Measurements from ENCODE around the gene ATP2A2.
A peak's percentile ranks its signal among the peaks of the same experiment; 100 is the strongest.
"Not testable (repeated sequence)": the region's sequence is repeated elsewhere in the genome, so short reads cannot be mapped to it uniquely, and the experiment has no call there.

Gene ATP2A2

DNA sequence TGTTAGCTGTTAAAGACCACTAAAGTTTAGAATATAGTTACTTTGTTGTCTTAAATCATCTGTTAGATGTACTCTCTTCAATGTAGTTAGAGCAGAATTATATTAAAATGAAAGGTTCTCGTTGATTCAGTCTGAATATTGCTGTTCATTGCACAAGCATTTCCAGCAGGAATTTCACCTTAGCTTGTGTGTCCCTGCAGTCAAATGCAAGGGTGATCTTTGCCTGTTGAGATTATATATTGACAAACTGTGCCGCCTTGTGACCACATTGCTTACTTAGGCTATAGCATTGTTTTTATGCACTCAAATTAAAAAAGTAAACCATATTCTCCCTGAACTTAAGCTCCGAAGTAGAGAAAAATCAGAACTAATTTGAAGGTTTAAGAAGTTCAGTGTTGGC, 39.5 kb downstream of the ATP2A2 start:
- Histone ChIP-seq H2AFZ (ENCODE audit: low read length, unreplicated experiment) (no peak overlapping the region), H3K4me3 (ENCODE audit: low read depth, low read length) (no peak overlapping the region), H3K79me2 (ENCODE audit: control insufficient read depth, insufficient read depth, low read length, unreplicated experiment) (peaks cover 87% of the 10 kb centered on the region), H3K36me3 (ENCODE audit: insufficient read depth, low read length) (peaks cover 31% of the 10 kb centered on the region), H3K27ac (ENCODE audit: low read depth, low read length) (no peak overlapping the region), H3K4me1 (ENCODE audit: control insufficient read depth, insufficient read depth, low read length, unreplicated experiment) (peaks cover 30% of the 10 kb centered on the region), H3K27me3 (ENCODE audit: insufficient read depth, low read length) (no peaks in the 10 kb centered on the region)

DNA sequence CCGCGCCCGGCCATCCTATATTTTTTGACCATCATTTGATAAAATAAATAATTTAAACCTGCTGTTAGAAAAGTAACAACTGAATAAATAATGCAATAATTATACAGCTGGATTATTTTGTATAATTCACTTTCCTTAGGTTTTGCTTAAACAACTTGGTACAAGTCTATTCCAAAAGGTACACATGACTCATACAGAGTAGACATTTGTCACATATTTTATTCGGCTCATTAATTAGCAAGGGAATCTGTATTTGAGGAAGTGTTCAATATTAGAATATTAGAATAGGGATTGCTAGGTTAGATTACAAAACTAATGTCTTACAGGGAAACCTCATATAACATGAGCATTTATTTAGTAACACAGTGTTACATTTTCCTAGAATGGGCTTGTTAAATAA, 48.7 kb downstream of the ATP2A2 start:
- Histone ChIP-seq H3K36me3 (ENCODE audit: insufficient read depth, low read length) (peaks cover 58% of the 10 kb centered on the region), H3K4me3 (ENCODE audit: low read depth, low read length) (no peak overlapping the region), H3K27me3 (ENCODE audit: insufficient read depth, low read length) (no peaks in the 10 kb centered on the region), H2AFZ (ENCODE audit: low read length, unreplicated experiment) (no peak overlapping the region), H3K27ac (ENCODE audit: low read depth, low read length) (0 out of 2 replicates have a peak overlapping the region, but pooled peaks have one; percentile 10), H3K4me1 (ENCODE audit: control insufficient read depth, insufficient read depth, low read length, unreplicated experiment) (peaks cover 8% of the 10 kb centered on the region), H3K79me2 (ENCODE audit: control insufficient read depth, insufficient read depth, low read length, unreplicated experiment) (peaks cover 73% of the 10 kb centered on the region)

DNA sequence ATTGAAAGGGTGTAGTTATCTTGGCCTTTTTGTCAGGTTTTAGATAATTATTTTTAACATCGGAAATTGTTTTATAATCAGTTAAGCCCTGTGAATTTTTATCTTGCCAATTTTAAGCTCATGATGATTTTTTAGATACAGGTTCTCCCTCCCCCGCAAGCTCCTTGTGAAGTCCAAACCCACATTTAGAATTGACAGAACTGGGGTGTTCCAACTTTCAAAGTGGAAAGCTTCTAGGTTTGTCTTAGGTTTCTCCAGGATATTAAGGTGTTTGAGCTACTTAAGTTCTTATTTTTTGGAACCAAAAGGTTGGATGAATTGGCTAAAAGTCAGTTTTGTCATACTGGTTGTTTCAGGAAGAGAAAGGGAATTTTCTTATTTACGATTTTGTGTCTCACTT, 49.1 kb downstream of the ATP2A2 start:
- Histone ChIP-seq H3K27me3 (ENCODE audit: insufficient read depth, low read length) (no peaks in the 10 kb centered on the region), H3K79me2 (ENCODE audit: control insufficient read depth, insufficient read depth, low read length, unreplicated experiment) (peaks cover 70% of the 10 kb centered on the region), H3K36me3 (ENCODE audit: insufficient read depth, low read length) (peaks cover 58% of the 10 kb centered on the region), H3K4me1 (ENCODE audit: control insufficient read depth, insufficient read depth, low read length, unreplicated experiment) (peaks cover 8% of the 10 kb centered on the region), H2AFZ (ENCODE audit: low read length, unreplicated experiment) (no peak overlapping the region), H3K4me3 (ENCODE audit: low read depth, low read length) (no peak overlapping the region), H3K27ac (ENCODE audit: low read depth, low read length) (0 out of 2 replicates have a peak overlapping the region, but pooled peaks have one; percentile 10)

DNA sequence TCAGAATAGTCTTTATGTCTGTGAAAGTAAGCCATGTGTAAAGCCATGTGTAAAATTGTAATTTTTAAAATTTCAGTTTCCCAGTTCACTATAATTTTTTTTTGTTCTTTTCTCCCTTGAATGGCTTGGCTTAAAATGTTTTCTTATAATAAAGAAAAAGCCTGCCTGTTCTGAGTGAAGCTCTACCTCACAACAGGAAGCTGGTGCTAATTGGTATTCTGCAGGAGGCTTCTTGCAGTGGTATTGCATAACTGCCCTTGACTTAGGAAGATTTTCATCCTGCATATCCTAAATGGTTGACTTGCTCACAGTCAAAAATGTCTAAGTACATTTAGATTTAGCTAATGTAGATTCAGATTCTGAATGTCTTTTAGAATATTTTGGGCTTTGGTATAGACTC, 49.5 kb downstream of the ATP2A2 start:
- peaks cover 65% of the 10 kb centered on the region for H3K79me2 ChIP-seq (ENCODE audit: control insufficient read depth, insufficient read depth, low read length, unreplicated experiment)

DNA sequence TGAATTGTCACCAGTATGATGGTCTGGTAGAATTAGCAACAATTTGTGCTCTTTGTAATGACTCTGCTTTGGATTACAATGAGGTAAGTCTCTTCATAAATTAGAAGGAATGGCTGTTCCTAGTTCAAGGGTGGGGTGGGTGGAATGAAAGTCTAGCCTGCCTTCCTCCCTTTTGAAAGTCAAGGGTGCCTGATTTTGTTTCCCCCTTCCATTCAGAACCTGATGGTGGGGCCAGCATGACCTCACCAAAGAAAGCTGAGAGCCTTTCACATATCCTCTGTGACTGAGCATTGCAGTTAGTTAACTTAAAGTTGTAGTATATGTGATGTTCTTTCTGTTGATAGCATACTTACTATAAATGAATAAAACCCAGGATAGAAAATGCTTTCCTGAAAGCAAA, 52.2 kb downstream of the ATP2A2 start:
- no peaks in the 10 kb centered on the region for H3K27me3 ChIP-seq (ENCODE audit: insufficient read depth, low read length)
- no peak overlapping the region for H3K4me3 ChIP-seq (ENCODE audit: low read depth, low read length)
- H3K79me2 ChIP-seq (ENCODE audit: control insufficient read depth, insufficient read depth, low read length, unreplicated experiment) = peaks cover 43% of the 10 kb centered on the region
- H3K4me1 ChIP-seq (ENCODE audit: control insufficient read depth, insufficient read depth, low read length, unreplicated experiment) = peaks cover 8% of the 10 kb centered on the region
- no peak overlapping the region for H2AFZ ChIP-seq (ENCODE audit: low read length, unreplicated experiment)
- H3K36me3 ChIP-seq (ENCODE audit: insufficient read depth, low read length) = peaks cover 47% of the 10 kb centered on the region
- H3K27ac ChIP-seq (ENCODE audit: low read depth, low read length) = no peak overlapping the region

More for the DNA sequence above, 49.5 kb downstream of the ATP2A2 start:
- H2AFZ ChIP-seq (ENCODE audit: low read length, unreplicated experiment) = no peak overlapping the region
- peaks cover 8% of the 10 kb centered on the region for H3K4me1 ChIP-seq (ENCODE audit: control insufficient read depth, insufficient read depth, low read length, unreplicated experiment)
- 0 out of 2 replicates have a peak overlapping the region, but pooled peaks have one; percentile 10 for H3K27ac ChIP-seq (ENCODE audit: low read depth, low read length)
- peaks cover 59% of the 10 kb centered on the region for H3K36me3 ChIP-seq (ENCODE audit: insufficient read depth, low read length)
- no peaks in the 10 kb centered on the region for H3K27me3 ChIP-seq (ENCODE audit: insufficient read depth, low read length)
- H3K4me3 ChIP-seq (ENCODE audit: low read depth, low read length) = no peak overlapping the region

DNA sequence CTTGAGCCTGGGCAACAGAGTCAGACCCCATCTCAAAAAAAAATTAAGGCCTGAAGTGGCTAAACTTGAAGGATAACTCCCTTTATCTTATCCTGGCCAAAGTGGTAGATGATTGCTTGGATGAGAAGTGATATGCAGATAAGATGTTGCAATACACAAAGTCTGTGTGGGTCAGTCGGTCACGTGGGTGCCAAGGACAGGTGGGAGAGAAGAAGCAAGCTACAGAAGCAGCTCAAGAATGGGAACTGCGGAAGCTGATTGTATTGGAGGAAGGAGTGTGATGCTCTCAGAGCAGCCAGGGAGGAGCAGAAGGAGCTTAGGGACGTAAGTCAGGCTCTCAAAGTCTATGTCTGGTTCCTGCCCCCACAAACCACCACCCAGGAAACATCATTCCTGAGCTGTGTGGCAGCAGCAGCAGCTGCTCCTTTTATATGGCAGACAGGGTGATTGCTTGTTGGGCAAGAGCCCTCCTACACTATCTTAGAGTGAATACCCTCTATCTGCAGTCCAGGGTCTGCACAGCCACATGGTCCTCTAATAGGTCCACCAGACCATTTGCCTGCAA, 54.5 kb downstream of the ATP2A2 start:
- no peak overlapping the region for H3K4me3 ChIP-seq (ENCODE audit: low read depth, low read length)
- peaks cover 24% of the 10 kb centered on the region for H3K79me2 ChIP-seq (ENCODE audit: control insufficient read depth, insufficient read depth, low read length, unreplicated experiment)
- peaks cover 4% of the 10 kb centered on the region for H3K4me1 ChIP-seq (ENCODE audit: control insufficient read depth, insufficient read depth, low read length, unreplicated experiment)
- H3K27me3 ChIP-seq (ENCODE audit: insufficient read depth, low read length) = no peaks in the 10 kb centered on the region
- peaks cover 56% of the 10 kb centered on the region for H3K36me3 ChIP-seq (ENCODE audit: insufficient read depth, low read length)
- H3K27ac ChIP-seq (ENCODE audit: low read depth, low read length) = no peak overlapping the region
- no peak overlapping the region for H2AFZ ChIP-seq (ENCODE audit: low read length, unreplicated experiment)

DNA sequence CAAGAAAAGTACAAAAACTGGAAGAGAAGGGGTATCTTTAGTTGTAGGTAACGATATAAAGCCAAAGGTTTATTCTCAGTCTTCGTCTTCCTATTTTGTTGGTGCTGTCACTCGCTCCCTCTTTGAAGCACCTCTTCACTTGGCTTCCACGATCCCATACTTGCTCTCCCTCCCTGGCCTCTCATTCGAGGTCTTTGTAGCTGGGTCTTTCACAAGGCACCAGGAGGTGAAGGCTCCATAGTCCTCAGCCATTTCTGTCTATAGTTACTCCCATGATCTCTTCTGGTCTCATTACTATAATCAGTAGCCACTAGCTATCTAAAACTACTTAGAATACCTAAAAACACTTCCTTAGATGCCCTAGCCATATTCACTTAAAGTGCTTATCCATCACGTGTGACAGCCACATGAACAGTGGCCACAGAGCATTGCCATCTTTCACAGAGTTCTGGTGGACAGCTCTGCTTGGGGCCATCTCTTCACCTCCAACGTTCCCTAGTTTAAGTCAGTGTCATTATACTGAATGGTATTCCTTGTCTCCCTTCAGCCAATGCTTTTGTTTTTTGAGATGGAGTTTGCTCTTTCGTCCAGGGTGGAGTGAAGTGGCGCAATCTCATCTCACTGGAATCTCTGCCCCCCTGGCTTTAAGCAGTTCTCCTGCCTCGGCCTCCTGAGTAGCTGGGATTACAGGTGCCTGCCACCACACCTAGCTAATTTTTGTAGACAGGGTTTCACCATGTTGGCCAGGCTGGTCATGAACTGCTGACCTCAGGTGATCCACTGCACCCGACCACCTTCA, 57.1 kb downstream of the ATP2A2 start:
- peaks cover 59% of the 10 kb centered on the region for H3K36me3 ChIP-seq (ENCODE audit: insufficient read depth, low read length)
- H3K4me3 ChIP-seq (ENCODE audit: low read depth, low read length) = no peak overlapping the region
- H3K27ac ChIP-seq (ENCODE audit: low read depth, low read length) = no peak overlapping the region
- peaks cover 4% of the 10 kb centered on the region for H3K4me1 ChIP-seq (ENCODE audit: control insufficient read depth, insufficient read depth, low read length, unreplicated experiment)
- H2AFZ ChIP-seq (ENCODE audit: low read length, unreplicated experiment) = no peak overlapping the region
- peaks cover 5% of the 10 kb centered on the region for H3K79me2 ChIP-seq (ENCODE audit: control insufficient read depth, insufficient read depth, low read length, unreplicated experiment)
- H3K27me3 ChIP-seq (ENCODE audit: insufficient read depth, low read length) = no peaks in the 10 kb centered on the region

DNA sequence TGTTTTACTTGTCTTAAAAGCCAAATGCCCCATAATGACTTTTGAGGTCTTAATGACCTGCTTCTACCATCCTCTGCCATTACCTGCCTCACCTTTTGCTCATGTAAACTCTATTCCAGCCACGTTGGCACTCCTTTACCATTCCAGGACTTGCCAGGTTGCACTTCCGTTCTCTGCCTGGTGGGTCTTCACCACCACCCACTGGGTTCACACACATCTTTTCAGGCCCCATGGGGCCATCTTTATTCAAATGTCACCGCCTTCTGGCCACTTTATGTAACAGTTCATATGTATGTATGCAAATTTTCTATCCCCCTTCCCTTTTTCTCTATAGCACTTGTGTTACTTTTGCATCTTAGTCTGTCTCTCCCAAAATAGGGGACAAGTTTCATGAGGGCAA, 57.7 kb downstream of the ATP2A2 start:
- Histone ChIP-seq H3K27me3 (ENCODE audit: insufficient read depth, low read length) (no peaks in the 10 kb centered on the region), H3K4me3 (ENCODE audit: low read depth, low read length) (no peak overlapping the region), H2AFZ (ENCODE audit: low read length, unreplicated experiment) (no peak overlapping the region), H3K27ac (ENCODE audit: low read depth, low read length) (no peak overlapping the region), H3K4me1 (ENCODE audit: control insufficient read depth, insufficient read depth, low read length, unreplicated experiment) (peaks cover 4% of the 10 kb centered on the region), H3K79me2 (ENCODE audit: control insufficient read depth, insufficient read depth, low read length, unreplicated experiment) (no peaks in the 10 kb centered on the region), H3K36me3 (ENCODE audit: insufficient read depth, low read length) (peaks cover 59% of the 10 kb centered on the region)

DNA sequence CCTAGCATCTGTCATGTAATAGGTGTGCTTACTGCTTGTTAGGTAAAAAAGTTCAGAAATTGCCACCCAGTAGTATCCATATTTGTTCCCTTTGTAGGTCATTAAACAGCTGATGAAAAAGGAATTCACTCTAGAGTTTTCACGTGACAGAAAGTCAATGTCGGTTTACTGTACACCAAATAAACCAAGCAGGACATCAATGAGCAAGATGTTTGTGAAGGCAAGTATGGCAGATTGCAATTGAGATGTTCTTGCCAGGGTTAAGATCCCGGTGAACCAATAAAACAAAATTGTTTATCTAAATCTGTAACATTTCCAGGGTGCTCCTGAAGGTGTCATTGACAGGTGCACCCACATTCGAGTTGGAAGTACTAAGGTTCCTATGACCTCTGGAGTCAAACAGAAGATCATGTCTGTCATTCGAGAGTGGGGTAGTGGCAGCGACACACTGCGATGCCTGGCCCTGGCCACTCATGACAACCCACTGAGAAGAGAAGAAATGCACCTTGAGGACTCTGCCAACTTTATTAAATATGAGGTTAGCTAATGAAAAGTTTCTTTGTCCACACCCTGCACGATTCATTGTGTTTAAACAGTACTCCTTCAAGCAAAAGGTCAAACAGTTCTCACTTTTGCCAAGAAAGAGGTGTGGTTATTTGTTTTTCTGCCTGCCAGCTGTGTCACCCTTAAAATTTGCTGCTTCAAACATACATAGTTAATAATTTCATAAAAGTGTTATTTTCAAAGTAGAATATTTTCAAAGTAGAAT, 58.3 kb downstream of the ATP2A2 start:
- peaks cover 59% of the 10 kb centered on the region for H3K36me3 ChIP-seq (ENCODE audit: insufficient read depth, low read length)
- no peak overlapping the region for H3K27ac ChIP-seq (ENCODE audit: low read depth, low read length)
- H3K79me2 ChIP-seq (ENCODE audit: control insufficient read depth, insufficient read depth, low read length, unreplicated experiment) = no peaks in the 10 kb centered on the region
- H3K4me3 ChIP-seq (ENCODE audit: low read depth, low read length) = no peak overlapping the region
- H3K4me1 ChIP-seq (ENCODE audit: control insufficient read depth, insufficient read depth, low read length, unreplicated experiment) = peaks cover 4% of the 10 kb centered on the region
- no peak overlapping the region for H2AFZ ChIP-seq (ENCODE audit: low read length, unreplicated experiment)
- no peaks in the 10 kb centered on the region for H3K27me3 ChIP-seq (ENCODE audit: insufficient read depth, low read length)

DNA sequence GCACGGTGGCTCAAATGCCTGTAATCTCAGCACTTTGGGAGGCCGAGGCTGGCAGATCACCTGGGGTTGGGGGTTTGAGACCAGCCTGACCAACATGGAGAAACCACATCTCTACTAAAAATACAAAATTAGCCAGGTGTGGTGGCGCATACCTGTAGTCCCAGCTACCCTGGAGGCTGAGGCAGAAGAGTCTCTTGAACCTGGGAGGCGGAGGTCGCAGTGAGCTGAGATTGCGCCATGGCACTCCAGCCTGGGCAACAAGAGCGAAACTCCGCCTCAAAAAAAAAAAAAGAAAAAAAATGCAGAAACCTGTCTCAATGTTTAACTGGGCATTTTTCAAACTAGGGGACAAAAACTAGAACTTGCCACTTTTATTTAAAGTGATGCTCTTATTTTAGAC, 59.2 kb downstream of the ATP2A2 start:
- H3K27ac ChIP-seq (ENCODE audit: low read depth, low read length); H3K4me3 ChIP-seq (ENCODE audit: low read depth, low read length): not testable (repeated sequence)

More for the DNA sequence above, 59.2 kb downstream of the ATP2A2 start:
- H3K27me3 ChIP-seq (ENCODE audit: insufficient read depth, low read length); H3K79me2 ChIP-seq (ENCODE audit: control insufficient read depth, insufficient read depth, low read length, unreplicated experiment); H3K4me1 ChIP-seq (ENCODE audit: control insufficient read depth, insufficient read depth, low read length, unreplicated experiment); H2AFZ ChIP-seq (ENCODE audit: low read length, unreplicated experiment): not testable (repeated sequence)
- peaks cover 68% of the 10 kb centered on the region for H3K36me3 ChIP-seq (ENCODE audit: insufficient read depth, low read length)
